Measurements from ENCODE around the gene PLA2G1B. TPM values are rescaled to one million over a fixed set of nuclear protein-coding genes. Genes with fewer than 3 reads are reported as not detected.

The PLA2G1B gene
- total and polyA plus RNA-seq, 2 of the 13 experiments (the other 11 are each of a cell fraction or from before 2014, with no cell fraction given) = 0.33 to 1.4 TPM

DNA sequence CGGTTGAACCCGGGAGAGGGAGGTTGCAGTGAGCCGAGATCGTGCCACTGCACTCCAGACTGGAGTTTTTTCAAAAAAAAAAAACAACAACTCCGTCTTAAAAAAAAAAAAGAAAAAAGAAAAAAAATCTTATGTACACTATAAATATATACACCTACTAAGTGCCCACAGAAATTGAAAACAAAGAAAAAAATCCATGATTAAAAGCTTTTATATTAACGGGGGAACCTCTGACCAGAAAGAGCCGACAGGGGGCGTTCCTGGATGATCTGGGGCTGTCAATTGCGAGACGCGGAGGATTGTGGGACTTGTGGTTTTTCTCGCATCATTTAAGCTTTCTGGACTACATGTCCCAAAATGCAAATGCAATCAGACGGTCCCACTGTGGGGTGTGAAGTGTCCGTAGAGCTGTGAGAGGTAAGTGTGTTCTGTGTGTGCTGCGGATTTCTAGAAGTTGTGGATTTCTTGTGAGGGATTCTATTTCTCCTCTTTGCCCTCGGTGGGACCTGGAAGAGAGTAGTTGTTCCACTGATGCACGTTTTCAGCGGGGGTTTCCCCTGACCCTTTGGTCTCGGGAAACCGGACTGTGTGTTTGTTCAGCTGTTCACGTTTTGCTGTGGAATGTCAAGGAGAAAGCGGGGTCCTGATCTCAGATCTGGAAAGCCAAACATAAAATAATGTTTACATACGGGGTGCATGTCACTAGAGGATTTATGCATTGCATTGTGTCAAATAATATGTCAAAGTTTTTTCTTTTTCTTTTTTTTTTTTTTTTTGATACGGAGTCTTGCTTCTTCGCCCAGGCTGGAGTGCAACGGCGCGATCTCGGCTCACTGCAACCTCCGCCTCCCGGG is 25.4 kb downstream of the PLA2G1B start, which contains the start of gene SIRT4 (continued):
- 0 out of 4 replicates have a peak, but pooled peaks of 1 of the 2 experiments have one; percentile 12 for TF ChIP-seq EP300 (IDR thresholded peaks at IDR 0.05; ENCODE audit: low read depth in 2 of 2, low read length in 2 of 2)
- TF ChIP-seq EP300 (CRISPR knock-in tag; IDR thresholded peaks at IDR 0.05; ENCODE audit: borderline replicate concordance) = 0 out of 2 replicates have a peak, but pooled peaks have one; percentile 25
- no peak for TF ChIP-seq MBNL3 (CRISPR knock-in tag; conservative IDR thresholded peaks at IDR 0.05)
- TF ChIP-seq ZNF776 (CRISPR knock-in tag; IDR thresholded peaks at IDR 0.05) = no peak
- no peak for TF ChIP-seq SYNCRIP (IDR thresholded peaks at IDR 0.05; ENCODE audit: insufficient read depth, low read depth, low read length)
- TF ChIP-seq PRMT3 (CRISPR knock-in tag; IDR thresholded peaks at IDR 0.05; ENCODE audit: borderline replicate concordance, low read depth) = no peak
- TF ChIP-seq ZFP36L1 (CRISPR knock-in tag; IDR thresholded peaks at IDR 0.05) = peak; percentile 30; the same call in 1 of the 2 replicates
- no peak for TF ChIP-seq TBP (CRISPR knock-in tag; IDR thresholded peaks at IDR 0.05)
- no peak for TF ChIP-seq JARID2 (CRISPR knock-in tag; IDR thresholded peaks at IDR 0.05; ENCODE audit: insufficient replicate concordance)
- TF ChIP-seq SNAPC4 (CRISPR knock-in tag; IDR thresholded peaks at IDR 0.05) = 0 out of 2 replicates have a peak, but pooled peaks have one; percentile 83
- TF ChIP-seq ZEB1 (IDR thresholded peaks at IDR 0.05; ENCODE audit: insufficient replicate concordance, low read depth) = no peak
- TF ChIP-seq, protein P1, sequence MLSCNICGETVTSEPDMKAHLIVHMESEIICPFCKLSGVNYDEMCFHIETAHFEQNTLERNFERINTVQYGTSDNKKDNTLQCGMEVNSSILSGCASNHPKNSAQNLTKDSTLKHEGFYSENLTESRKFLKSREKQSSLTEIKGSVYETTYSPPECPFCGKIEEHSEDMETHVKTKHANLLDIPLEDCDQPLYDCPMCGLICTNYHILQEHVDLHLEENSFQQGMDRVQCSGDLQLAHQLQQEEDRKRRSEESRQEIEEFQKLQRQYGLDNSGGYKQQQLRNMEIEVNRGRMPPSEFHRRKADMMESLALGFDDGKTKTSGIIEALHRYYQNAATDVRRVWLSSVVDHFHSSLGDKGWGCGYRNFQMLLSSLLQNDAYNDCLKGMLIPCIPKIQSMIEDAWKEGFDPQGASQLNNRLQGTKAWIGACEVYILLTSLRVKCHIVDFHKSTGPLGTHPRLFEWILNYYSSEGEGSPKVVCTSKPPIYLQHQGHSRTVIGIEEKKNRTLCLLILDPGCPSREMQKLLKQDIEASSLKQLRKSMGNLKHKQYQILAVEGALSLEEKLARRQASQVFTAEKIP (CRISPR knock-in tag; IDR thresholded peaks at IDR 0.05; ENCODE audit: borderline replicate concordance) = no peak
- TF ChIP-seq SIN3A (IDR thresholded peaks at IDR 0.05; ENCODE audit: borderline replicate concordance, low read depth, low read length) = peak; percentile 82; the same call in 1 of the 2 replicates
- no peak for TF ChIP-seq NFATC3 (CRISPR knock-in tag; IDR thresholded peaks at IDR 0.05)
- TF ChIP-seq ELF1 (CRISPR knock-in tag; IDR thresholded peaks at IDR 0.05) = peak; percentile 43
- no peak for TF ChIP-seq ZNF652 (CRISPR knock-in tag; IDR thresholded peaks at IDR 0.05; ENCODE audit: borderline replicate concordance, low read depth)
- peak; percentile 35; the same call in 1 of the 2 replicates for TF ChIP-seq SMC3 (IDR thresholded peaks at IDR 0.05; ENCODE audit: low read length)
- TF ChIP-seq FOXK2 (IDR thresholded peaks at IDR 0.05) = peak; percentile 94
- 0 out of 2 replicates have a peak, but pooled peaks have one; percentile 41 for TF ChIP-seq ZNF430 (CRISPR knock-in tag; IDR thresholded peaks at IDR 0.05)
- TF ChIP-seq ZNF800 (CRISPR knock-in tag; IDR thresholded peaks at IDR 0.05) = no peak
- TF ChIP-seq FOXO1 (CRISPR knock-in tag; IDR thresholded peaks at IDR 0.05) = no peak
